Hepatocyte (in vitro differentiated cells): ENCODE data around the gene POLDIP2. TPM values are rescaled to one million over a fixed set of nuclear protein-coding genes. Genes with fewer than 3 reads are reported as not detected.

Source experiments
- DNase-seq: peaks from one replicate; pipeline ENCODE4 v3.0.0-alpha.2; 2016; ENCODE audit warnings: low spot score
- H2AFZ ChIP-seq: fragments of 200-600 bp; sonication (generic); 2 replicates; pipeline ENCODE4 v1.6.0; 2016; ENCODE audit warnings: antibody characterized with exemption, mild to moderate bottlenecking
- H3K27ac ChIP-seq: fragments of 200-600 bp; sonication (generic); 2 replicates; pipeline ENCODE4 v1.5.1; 2016; ENCODE audit warnings: mild to moderate bottlenecking
- H3K27me3 ChIP-seq: fragments of 200-600 bp; sonication (generic); 2 replicates; pipeline ENCODE4 v1.6.1; 2016
- H3K36me3 ChIP-seq: fragments of 200-600 bp; sonication (generic); replicated peaks from 2 replicates; pipeline ENCODE4 v1.5.1; 2016; ENCODE audit warnings: low read depth; ENCODE audit not compliant: insufficient read depth
- H3K4me1 ChIP-seq: fragments of 200-600 bp; sonication (generic); 2 replicates; pipeline ENCODE4 v1.5.1; 2016; ENCODE audit warnings: mild to moderate bottlenecking, moderate library complexity; ENCODE audit not compliant: insufficient read depth
- H3K4me2 ChIP-seq: fragments of 200-600 bp; sonication (generic); 2 replicates; pipeline ENCODE4 v1.6.0; 2016
- H3K4me3 ChIP-seq: fragments of 200-600 bp; sonication (generic); 2 replicates; pipeline ENCODE4 v1.5.1; 2016; ENCODE audit warnings: mild to moderate bottlenecking
- H3K79me2 ChIP-seq: fragments of 200-600 bp; sonication (generic); 2 replicates; pipeline ENCODE4 v1.6.0; 2017; ENCODE audit warnings: mild to moderate bottlenecking
- H3K9me2 ChIP-seq: fragments of 200-600 bp; sonication (generic); replicated peaks from 2 replicates; pipeline ENCODE4 v1.6.0; 2017; ENCODE audit warnings: mild to moderate bottlenecking; ENCODE audit not compliant: insufficient read depth
- H3K9me3 ChIP-seq: fragments of 200-600 bp; sonication (generic); 2 replicates; pipeline ENCODE4 v1.5.1; 2016; ENCODE audit warnings: low read depth, mild to moderate bottlenecking
- H4K20me1 ChIP-seq: fragments of 200-600 bp; sonication (generic); 2 replicates; pipeline ENCODE4 v1.6.0; 2016; ENCODE audit warnings: mild to moderate bottlenecking; ENCODE audit not compliant: insufficient read depth, poor library complexity, severe bottlenecking
- CTCF ChIP-seq: fragments of 200-600 bp; sonication (generic); IDR thresholded peaks from 2 replicates; pipeline ENCODE4 v1.5.1; 2016; ENCODE audit warnings: antibody characterized with exemption, mild to moderate bottlenecking; ENCODE audit not compliant: poor library complexity
- EZH2 ChIP-seq: fragments of 200-600 bp; sonication (generic); IDR thresholded peaks from 2 replicates; pipeline ENCODE4 v1.6.1; 2016; ENCODE audit warnings: antibody characterized with exemption, mild to moderate bottlenecking, borderline replicate concordance
- EZH2phosphoT487 ChIP-seq: fragments of 200-600 bp; sonication (generic); IDR thresholded peaks from one replicate; pipeline ENCODE4 v1.6.1; 2018; ENCODE audit warnings: antibody characterized with exemption, mild to moderate bottlenecking, low read depth, moderate library complexity; ENCODE audit not compliant: unreplicated experiment, severe bottlenecking
- WGBS: methylation state at CpG from one replicate; pipeline ENCODE4 v1.1.6; 2016; ENCODE audit warnings: low lambda C conversion rate; ENCODE audit errors: missing lambda C conversion rate; 5-methylcytosine and 5-hydroxymethylcytosine counted together
- polyA plus RNA-seq: library from polyadenylated mRNA; unstranded; fragments of >200 nt; fragmentation: Nextera tagmentation; extraction: Ambion mirVana; gene quantifications from 2 replicates; pipeline ENCODE4 v1.2.1, GENCODE V29; 2016
- total RNA-seq: library from RNA; depleted of rRNA; stranded (reverse); fragments of >200 nt; gene quantifications from 2 replicates; pipeline ENCODE4 v1.2.3, GENCODE V29; 2014

POLDIP2 gene
- total and polyA plus RNA-seq, 2 experiments from 2014 or later, result 82.9 to 122 TPM

DNA sequence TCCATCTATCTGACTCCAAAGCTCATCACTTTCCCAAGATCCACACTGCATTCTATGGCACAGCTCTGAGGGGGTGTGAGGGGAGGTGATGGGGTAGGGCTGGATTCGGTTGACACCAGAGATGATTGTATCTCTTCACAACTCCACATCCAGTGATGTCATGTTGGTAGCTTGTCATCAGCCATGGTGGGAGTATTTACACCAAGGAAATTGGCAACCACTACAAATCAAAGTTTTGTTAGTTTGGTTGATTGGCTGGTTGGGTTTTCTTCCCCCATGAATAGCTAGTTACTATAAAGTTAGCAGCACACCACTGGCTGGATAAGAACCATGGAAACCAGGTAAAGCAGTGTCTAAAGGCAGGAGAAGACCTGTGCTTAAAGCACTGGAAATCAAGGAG, 33.7 kb upstream of the POLDIP2 start:
- WGBS, result 100% methylated on average over 1 of the region's 1 CpG
- no peaks in the 10 kb centered on the region for H3K36me3 ChIP-seq
- no peaks in the 10 kb centered on the region for H3K79me2 ChIP-seq

GRCh38 chr17:28390563-28390962, 33.2 kb upstream of the POLDIP2 start:
- Histone ChIP-seq H3K4me1 (peaks cover 11% of the 10 kb centered on the region), H3K4me2 (no peak overlapping the region), H4K20me1 (no peaks in the 10 kb centered on the region), H3K27me3 (no peaks in the 10 kb centered on the region), H2AFZ (no peak overlapping the region), H3K79me2 (no peaks in the 10 kb centered on the region), H3K4me3 (no peak overlapping the region), H3K9me3 (no peaks in the 10 kb centered on the region), H3K36me3 (no peaks in the 10 kb centered on the region), H3K27ac (no peak overlapping the region), H3K9me2 (no peaks in the 10 kb centered on the region)
- DNase-seq, result no peak
- no peak for TF ChIP-seq CTCF
- TF ChIP-seq EZH2phosphoT487, result no peak
- WGBS, result 48% methylated on average over 2 of the region's 2 CpGs

More for the DNA sequence above, 33.7 kb upstream of the POLDIP2 start:
- TF ChIP-seq CTCF (no peak), EZH2phosphoT487 (no peak), EZH2 (no peak)
- DNase-seq, result no peak
- no peak overlapping the region for H3K27ac ChIP-seq
- H2AFZ ChIP-seq, result no peak overlapping the region
- H3K4me2 ChIP-seq, result no peak overlapping the region
- H3K4me3 ChIP-seq, result no peak overlapping the region
- H3K4me1 ChIP-seq, result peaks cover 11% of the 10 kb centered on the region
- H3K9me2 ChIP-seq, result no peaks in the 10 kb centered on the region
- H3K27me3 ChIP-seq, result no peaks in the 10 kb centered on the region
- H3K9me3 ChIP-seq, result no peaks in the 10 kb centered on the region
- no peaks in the 10 kb centered on the region for H4K20me1 ChIP-seq

DNA sequence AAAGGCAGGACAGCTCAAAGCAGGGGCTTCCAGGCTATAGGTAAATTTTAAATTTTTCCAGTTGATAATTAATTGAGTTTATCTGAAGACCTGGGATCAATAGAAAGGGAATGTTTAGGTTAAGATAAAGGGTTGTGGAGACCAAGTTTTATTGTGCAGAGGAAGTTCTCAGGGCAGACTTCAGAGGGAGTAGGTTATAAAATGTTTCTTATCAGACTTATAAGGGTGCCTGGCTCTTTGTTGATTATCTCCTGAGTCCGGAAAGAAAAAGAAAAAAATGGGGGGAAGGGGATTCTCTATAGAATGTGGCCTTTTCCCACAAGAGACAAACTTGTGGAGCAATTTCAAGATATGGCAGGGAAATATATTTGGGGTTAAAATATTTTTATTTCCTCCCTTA, 32.8 kb upstream of the POLDIP2 start:
- WGBS, result 26% methylated on average over 1 of the region's 1 CpG
- Histone ChIP-seq H3K9me3 (no peaks in the 10 kb centered on the region), H3K79me2 (no peaks in the 10 kb centered on the region), H3K4me2 (no peak overlapping the region), H3K27ac (no peak overlapping the region), H3K4me3 (no peak overlapping the region), H3K9me2 (no peaks in the 10 kb centered on the region), H3K4me1 (peaks cover 8% of the 10 kb centered on the region), H3K36me3 (no peaks in the 10 kb centered on the region), H4K20me1 (no peaks in the 10 kb centered on the region), H2AFZ (no peak overlapping the region), H3K27me3 (no peaks in the 10 kb centered on the region)
- no peak for DNase-seq
- TF ChIP-seq EZH2phosphoT487, result no peak
- TF ChIP-seq EZH2, result no peak
- TF ChIP-seq CTCF, result no peak

DNA sequence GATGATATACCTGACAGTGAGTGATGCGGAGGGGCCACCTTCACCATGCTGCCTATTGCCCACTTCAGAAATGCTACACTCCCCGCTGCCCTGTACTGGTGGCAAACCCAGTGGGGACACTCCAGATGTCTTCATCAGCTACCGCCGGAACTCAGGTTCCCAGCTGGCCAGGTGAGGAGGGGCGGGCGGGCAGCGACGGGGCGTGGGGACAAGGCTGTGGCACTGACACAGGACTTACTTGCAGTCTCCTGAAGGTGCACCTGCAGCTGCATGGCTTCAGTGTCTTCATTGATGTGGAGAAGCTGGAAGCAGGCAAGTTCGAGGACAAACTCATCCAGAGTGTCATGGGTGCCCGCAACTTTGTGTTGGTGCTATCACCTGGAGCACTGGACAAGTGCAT, 30.8 kb upstream of the POLDIP2 start:
- H3K27ac ChIP-seq, result no peak overlapping the region
- no peak overlapping the region for H3K4me2 ChIP-seq
- H3K27me3 ChIP-seq, result no peaks in the 10 kb centered on the region
- H3K79me2 ChIP-seq, result no peaks in the 10 kb centered on the region
- H3K36me3 ChIP-seq, result no peaks in the 10 kb centered on the region
- no peaks in the 10 kb centered on the region for H3K9me2 ChIP-seq
- no peaks in the 10 kb centered on the region for H4K20me1 ChIP-seq
- DNase-seq, result peak; percentile 3
- WGBS, result 97% methylated on average over 11 of the region's 11 CpGs
- no peak overlapping the region for H3K4me3 ChIP-seq
- H2AFZ ChIP-seq, result no peak overlapping the region
- peaks cover 4% of the 10 kb centered on the region for H3K4me1 ChIP-seq
- TF ChIP-seq EZH2 (no peak), EZH2phosphoT487 (no peak)
- no peaks in the 10 kb centered on the region for H3K9me3 ChIP-seq
